Measurements from ENCODE around the gene GRIN3A. TPM values are rescaled to one million over a fixed set of nuclear protein-coding genes. Genes with fewer than 3 reads are reported as not detected.

GRIN3A gene
- total RNA-seq, 3 donors from 2014 or later (not counting 1 experiment from before 2014, with no cell fraction given) = not detected

- Histone ChIP-seq H3K4me3 (ENCODE audit: low read length) (no peak overlapping the region), H3K27ac (ENCODE audit: low read length) (no peak overlapping the region), H3K9me3 (ENCODE audit: control insufficient read depth, insufficient read depth, low read length) (no peaks in the 10 kb centered on the region), H3K36me3 (ENCODE audit: control insufficient read depth, insufficient read depth, low read length) (peaks cover 10% of the 10 kb centered on the region), H3K4me1 (ENCODE audit: control insufficient read depth, insufficient read depth, low read length) (no peaks in the 10 kb centered on the region), H3K27me3 (ENCODE audit: control insufficient read depth, insufficient read depth, low read length) (no peaks in the 10 kb centered on the region)
- Mint-ChIP-seq H3K9me3 (no peaks in the 10 kb centered on the region), H3K4me1 (no peaks in the 10 kb centered on the region), H3K4me3 (no peak overlapping the region), H3K27ac (no peak overlapping the region), H3K36me3 (peaks cover 8% of the 10 kb centered on the region), H3K27me3 (ENCODE audit: low read depth in 2 of 2) (no peaks in the 10 kb centered on the region)
- no peak for ATAC-seq
- TF ChIP-seq CTCF (IDR thresholded peaks at IDR 0.05) = no peak
- intact Hi-C loops (cut with micrococcal nuclease) = no loop called here
- peak in 1 of 2 donors; percentile 28 for DNase-seq
- WGBS (ENCODE audit: insufficient coverage) = 44% methylated on average over 2 of the region's 2 CpGs
Observed at GRCh38 chr9:101572316-101572715, 166.1 kb downstream of the GRIN3A start.

GRCh38 chr9:101571114-101571513 is 167.3 kb downstream of the GRIN3A start:
- intact Hi-C loops (cut with micrococcal nuclease) = no loop called here
- H3K9me3 ChIP-seq (ENCODE audit: control insufficient read depth, insufficient read depth, low read length) = no peaks in the 10 kb centered on the region
- no peak overlapping the region for H3K4me3 Mint-ChIP-seq
- H3K4me1 Mint-ChIP-seq = no peaks in the 10 kb centered on the region
- no peak overlapping the region for H3K4me3 ChIP-seq (ENCODE audit: low read length)
- DNase-seq (no peak), ATAC-seq (no peak)
- H3K27me3 ChIP-seq (ENCODE audit: control insufficient read depth, insufficient read depth, low read length) = no peaks in the 10 kb centered on the region
- H3K27me3 Mint-ChIP-seq (ENCODE audit: low read depth in 2 of 2) = no peaks in the 10 kb centered on the region
- no peak for TF ChIP-seq CTCF (IDR thresholded peaks at IDR 0.05)
- peaks cover 8% of the 10 kb centered on the region for H3K36me3 Mint-ChIP-seq
- peaks cover 15% of the 10 kb centered on the region for H3K36me3 ChIP-seq (ENCODE audit: control insufficient read depth, insufficient read depth, low read length)
- H3K9me3 Mint-ChIP-seq = no peaks in the 10 kb centered on the region
- 78% methylated on average over 1 of the region's 1 CpG for WGBS (ENCODE audit: insufficient coverage)
- no peaks in the 10 kb centered on the region for H3K4me1 ChIP-seq (ENCODE audit: control insufficient read depth, insufficient read depth, low read length)
- no peak overlapping the region for H3K27ac ChIP-seq (ENCODE audit: low read length)
- H3K27ac Mint-ChIP-seq = no peak overlapping the region

GRCh38 chr9:101569741-101570501 is 168.5 kb downstream of the GRIN3A start:
- no peak for TF ChIP-seq CTCF (IDR thresholded peaks at IDR 0.05)
- Mint-ChIP-seq H3K4me3 (no peak overlapping the region), H3K36me3 (peaks cover 8% of the 10 kb centered on the region), H3K27me3 (ENCODE audit: low read depth in 2 of 2) (no peaks in the 10 kb centered on the region), H3K4me1 (no peaks in the 10 kb centered on the region), H3K9me3 (no peaks in the 10 kb centered on the region), H3K27ac (peak overlapping the region in 1 of 2 donors; percentile 24)
- intact Hi-C loops (cut with micrococcal nuclease) = no loop called here
- no peak overlapping the region for H3K4me3 ChIP-seq (ENCODE audit: low read length)
- no peaks in the 10 kb centered on the region for H3K4me1 ChIP-seq (ENCODE audit: control insufficient read depth, insufficient read depth, low read length)
- peaks cover 21% of the 10 kb centered on the region for H3K36me3 ChIP-seq (ENCODE audit: control insufficient read depth, insufficient read depth, low read length)
- H3K27ac ChIP-seq (ENCODE audit: low read length) = no peak overlapping the region
- no peaks in the 10 kb centered on the region for H3K27me3 ChIP-seq (ENCODE audit: control insufficient read depth, insufficient read depth, low read length)
- 68% methylated on average over 5 of the region's 5 CpGs for WGBS (ENCODE audit: insufficient coverage)
- H3K9me3 ChIP-seq (ENCODE audit: control insufficient read depth, insufficient read depth, low read length) = no peaks in the 10 kb centered on the region
- DNase-seq (peak in 1 of 2 donors; percentile 75), ATAC-seq (peak in 1 of 3 donors; percentile 38)
